Esophagus squamous epithelium (tissue), 5 donors: ENCODE results near the gene GRPEL1. TPM values are rescaled to one million over a fixed set of nuclear protein-coding genes. Genes with fewer than 3 reads are reported as not detected.
A peak's percentile ranks its signal among the peaks of the same experiment; 100 is the strongest.
"Not testable (repeated sequence)": the region's sequence is repeated elsewhere in the genome, so short reads cannot be mapped to it uniquely, and the experiment has no call there.

Experiments
- DNase-seq: peaks from one replicate; lab custom pipeline; 2025; lab: John Stamatoyannopoulos, UW
- H3K27ac ChIP-seq, 4 donors: fragments of 200-600 bp; sonication (generic); one replicate each; pipeline ENCODE4 v1.5.1; 2016 to 2019; ENCODE audit warnings: mild to moderate bottlenecking in 1 of 4
- H3K27me3 ChIP-seq, 4 donors: fragments of 200-600 bp; sonication (generic); 1 replicate in 3 of 4; 2 replicates in 1 of 4; pipeline versions ENCODE4 v1.5.1 to v1.6.0; 2017 to 2021; ENCODE audit warnings: antibody characterized with exemption in 1 of 4
- H3K36me3 ChIP-seq, 3 donors: fragments of 200-600 bp; sonication (generic); one replicate each; pipeline ENCODE4 v1.5.1; 2016 to 2019
- H3K4me1 ChIP-seq, 3 donors: fragments of 200-600 bp; sonication (generic); one replicate each; pipeline ENCODE4 v1.5.1; 2017 to 2019
- H3K4me3 ChIP-seq, 4 donors: fragments of 200-600 bp; sonication (generic); 1 replicate in 3 of 4; 2 replicates in 1 of 4; pipeline ENCODE4 v1.5.1; 2016 to 2019; ENCODE audit warnings: mild to moderate bottlenecking in 2 of 4, moderate library complexity in 1 of 4
- H3K9me3 ChIP-seq, 3 donors: fragments of 200-600 bp; sonication (generic); one replicate each; pipeline ENCODE4 v1.5.1; 2016 to 2019
- CTCF ChIP-seq, 6 experiments: fragments of 450-650 bp in 4 of 6; fragments of 200-600 bp in 2 of 6; sonication (generic) in 2 of 6; IDR thresholded peaks; one replicate each; pipeline ENCODE4 v1.5.1; 2016 to 2019; ENCODE audit warnings: antibody characterized with exemption in 6 of 6, mild to moderate bottlenecking in 4 of 6, moderate library complexity in 4 of 6
- POLR2A ChIP-seq, 4 donors: fragments of 450-650 bp; IDR thresholded peaks; one replicate each; pipeline ENCODE4 v1.6.1; 2017; ENCODE audit warnings: antibody characterized with exemption in 4 of 4, mild to moderate bottlenecking in 4 of 4, moderate library complexity in 3 of 4
- WGBS, 2 donors: methylation state at CpG; one replicate each; pipeline ENCODE4 v1.1.5; 2018; 5-methylcytosine and 5-hydroxymethylcytosine counted together
- intact Hi-C: fragments of 100-400 bp; cut with DNase I; formaldehyde crosslinking; loops from one replicate; pipeline ENCODE4 v1.15.0; 2022
- total RNA-seq, 4 donors: library from RNA; depleted of rRNA; stranded (reverse); fragments of >200 nt; gene quantifications; one replicate each; pipeline ENCODE4 v1.1.0, GENCODE V29; 2016
- donor health status: DM: yes; HTN: yes; CAD: no.

Gene GRPEL1
- total RNA-seq, 4 donors from 2014 or later: 16.6 to 30.6 (median 20.7) TPM

GRCh38 chr4:7103031-7103606, 35.3 kb upstream of the GRPEL1 start:
- H3K4me1 ChIP-seq: peaks cover 10 to 30% (median 21%) of the 10 kb centered on the region in 3 donors
- H3K9me3 ChIP-seq: no peaks in the 10 kb centered on the region
- intact Hi-C loops: no loop called here
- DNase-seq: peak; percentile 47
- H3K4me3 ChIP-seq: peak overlapping the region; percentile 48 to 71 (median 60)
- peak overlapping the region; percentile 73 to 84 (median 82) for H3K27ac ChIP-seq
- H3K36me3 ChIP-seq: no peaks in the 10 kb centered on the region
- WGBS, 2 donors: 0 to 2% methylated on average over 2 to 7 of the region's 35 CpGs
- H3K27me3 ChIP-seq: no peaks in the 10 kb centered on the region
- peak in 2 of 4 donors; percentile 35 to 70 for TF ChIP-seq POLR2A (IDR thresholded peaks at IDR 0.05)
- TF ChIP-seq CTCF (IDR thresholded peaks at IDR 0.05): no peak

- H3K9me3 ChIP-seq, DNase-seq, H3K27me3 ChIP-seq, intact Hi-C loops, H3K36me3 ChIP-seq: not testable (repeated sequence)
- Histone ChIP-seq H3K4me1 (peaks cover 10 to 30% (median 21%) of the 10 kb centered on the region in 3 donors), H3K27ac (peak overlapping the region; percentile 73 to 84 (median 82)), H3K4me3 (peak overlapping the region; percentile 48 to 71 (median 60))
- WGBS, 2 donors: 42 to 50% methylated on average over 12 of the region's 12 CpGs
Measured at GRCh38 chr4:7102516-7102909, 34.6 kb upstream of the GRPEL1 start.

- DNase-seq: no peak
- TF ChIP-seq POLR2A (IDR thresholded peaks at IDR 0.05): no peak
- peak; percentile 44 to 80 (median 68) for TF ChIP-seq CTCF (IDR thresholded peaks at IDR 0.05)
- WGBS, 2 donors: 4 to 9% methylated on average over 8 to 19 of the region's 24 CpGs
- intact Hi-C loops: no loop called here
- Histone ChIP-seq H3K4me1 (peaks cover 10 to 33% (median 21%) of the 10 kb centered on the region in 3 donors), H3K4me3 (peak overlapping the region; percentile 48 to 71 (median 60)), H3K27me3 (no peaks in the 10 kb centered on the region), H3K36me3 (no peaks in the 10 kb centered on the region), H3K9me3 (no peaks in the 10 kb centered on the region), H3K27ac (peak overlapping the region; percentile 45 to 84 (median 76))
Measured at GRCh38 chr4:7101692-7102515, 34.0 kb upstream of the GRPEL1 start.

- no peaks in the 10 kb centered on the region for H3K36me3 ChIP-seq
- no peak for DNase-seq
- no peaks in the 10 kb centered on the region for H3K27me3 ChIP-seq
- intact Hi-C loops: no loop called here
- WGBS, 2 donors: 31 to 52% methylated on average over 4 to 7 of the region's 7 CpGs
- TF ChIP-seq POLR2A (IDR thresholded peaks at IDR 0.05) (no peak), CTCF (IDR thresholded peaks at IDR 0.05) (no peak)
- peaks cover 0 to 20% (median 0%) of the 10 kb centered on the region in 3 donors for H3K4me1 ChIP-seq
- H3K9me3 ChIP-seq: no peaks in the 10 kb centered on the region
- H3K4me3 ChIP-seq: no peak overlapping the region
- no peak overlapping the region for H3K27ac ChIP-seq
Measured at GRCh38 chr4:7096236-7096635, 28.4 kb upstream of the GRPEL1 start.

- no peaks in the 10 kb centered on the region for H3K36me3 ChIP-seq
- intact Hi-C loops: no loop called here
- no peak overlapping the region for H3K4me3 ChIP-seq
- H3K4me1 ChIP-seq: peaks cover 0 to 20% (median 0%) of the 10 kb centered on the region in 3 donors
- H3K27me3 ChIP-seq: no peaks in the 10 kb centered on the region
- no peak for TF ChIP-seq POLR2A (IDR thresholded peaks at IDR 0.05)
- TF ChIP-seq CTCF (IDR thresholded peaks at IDR 0.05): no peak
- H3K9me3 ChIP-seq: no peaks in the 10 kb centered on the region
- 72 to 82% methylated on average over 5 to 11 of the region's 16 CpGs for WGBS, 2 donors
- no peak for DNase-seq
- H3K27ac ChIP-seq: no peak overlapping the region
Measured at GRCh38 chr4:7095611-7096155, 27.8 kb upstream of the GRPEL1 start.
